Lower lobe of right lung (tissue), 2 donors: ENCODE results near the gene RAB38. TPM values are rescaled to one million over a fixed set of nuclear protein-coding genes. Genes with fewer than 3 reads are reported as not detected.

Source experiments
- ATAC-seq, 2 donors: fragments of 200-7000 bp; cut with Tn5 transposase; one replicate each; pipeline ENCODE4 v1.9.1; 2020 to 2022; ENCODE audit warnings: mild to moderate bottlenecking in 2 of 2, moderate library complexity in 2 of 2
- DNase-seq: peaks from one replicate; pipeline ENCODE4 v3.0.0-alpha.2; 2020
- H3K27ac ChIP-seq: fragments of 200-600 bp; one replicate; pipeline ENCODE4 v1.8.0; 2022
- H3K27me3 ChIP-seq: fragments of 200-600 bp; one replicate; pipeline ENCODE4 v1.8.0; 2022; ENCODE audit warnings: low read depth
- H3K36me3 ChIP-seq: fragments of 200-600 bp; one replicate; pipeline ENCODE4 v1.8.0; 2022; ENCODE audit warnings: mild to moderate bottlenecking
- H3K4me1 ChIP-seq: fragments of 200-600 bp; one replicate; pipeline ENCODE4 v1.8.0; 2022
- H3K4me3 ChIP-seq: fragments of 200-600 bp; one replicate; pipeline ENCODE4 v1.8.0; 2022; ENCODE audit warnings: mild to moderate bottlenecking
- H3K9me3 ChIP-seq: fragments of 200-600 bp; one replicate; pipeline ENCODE4 v1.8.0; 2022
- CTCF ChIP-seq: fragments of 200-600 bp; IDR thresholded peaks from one replicate; pipeline ENCODE4 v1.8.0; 2022; ENCODE audit warnings: antibody characterized with exemption, mild to moderate bottlenecking
- intact Hi-C: fragments of 100-400 bp; cut with DNase I; formaldehyde crosslinking; loops from one replicate; pipeline ENCODE4 v1.11.0; 2022
- total RNA-seq: library from RNA; stranded (reverse); fragmentation: NEBNext Ultra II Directional; extraction: Animal tissue kit (Norgen Biotek cat#: 25700); gene quantifications from one replicate; pipeline ENCODE4 v1.2.1, GENCODE V29; 2021
- donor health status: DM: no; HTN: yes; CAD: no; lungs with severe emphysema.

The RAB38 gene
- total RNA-seq, 1 donor from 2014 or later: 10.9 TPM

DNA sequence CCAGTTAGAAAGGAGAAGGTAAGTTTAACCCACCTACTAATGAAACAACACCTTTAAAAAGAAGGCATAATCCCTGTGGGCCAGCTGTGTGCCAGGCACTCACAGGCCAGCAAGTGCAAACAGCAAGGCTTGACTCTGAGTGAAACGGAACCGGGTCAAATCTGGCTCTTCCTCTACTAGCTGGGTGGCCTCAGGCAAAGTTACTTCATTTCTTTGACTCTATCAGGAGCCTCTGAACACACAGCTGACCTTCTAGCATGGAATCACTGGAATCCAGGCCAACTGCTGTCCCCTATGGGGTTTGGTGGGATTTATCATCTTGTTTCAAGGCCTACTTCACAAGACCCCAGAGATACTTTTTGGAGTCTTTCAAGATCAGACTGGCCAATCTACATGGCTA lies 3.3 kb downstream of the RAB38 start:
- ATAC-seq (no peak), DNase-seq (no peak)

DNA sequence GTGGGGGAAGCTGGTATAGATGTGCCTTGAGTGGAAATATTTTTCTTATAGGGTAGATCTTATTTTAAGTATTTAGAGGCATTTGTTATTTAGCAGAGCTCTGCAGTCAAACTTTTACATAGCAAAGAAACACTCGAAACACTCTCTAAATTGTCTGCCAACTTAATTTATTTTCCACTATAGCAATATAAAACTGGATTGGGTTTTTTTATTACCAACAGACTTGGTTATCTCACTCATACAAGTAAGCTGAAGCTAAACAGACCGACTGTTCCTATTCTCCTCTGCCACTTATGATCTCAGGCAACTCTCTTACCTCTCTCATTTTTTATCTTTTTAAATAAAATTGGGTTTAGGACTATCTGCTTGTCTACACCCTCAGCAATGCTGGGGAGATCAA lies 4.6 kb downstream of the RAB38 start:
- Histone ChIP-seq H3K36me3 (no peaks in the 10 kb centered on the region), H3K27ac (no peak overlapping the region), H3K4me1 (peaks cover under 1% of the 10 kb centered on the region), H3K4me3 (no peak overlapping the region), H3K9me3 (no peaks in the 10 kb centered on the region), H3K27me3 (no peaks in the 10 kb centered on the region)
- intact Hi-C loops: no loop called here
- ATAC-seq (no peak), DNase-seq (no peak)
- TF ChIP-seq CTCF: no peak

More for the DNA sequence above, 3.3 kb downstream of the RAB38 start:
- no peaks in the 10 kb centered on the region for H3K27me3 ChIP-seq
- H3K9me3 ChIP-seq: no peaks in the 10 kb centered on the region
- H3K4me3 ChIP-seq: no peak overlapping the region
- H3K36me3 ChIP-seq: no peaks in the 10 kb centered on the region
- no peak for TF ChIP-seq CTCF
- no peak overlapping the region for H3K27ac ChIP-seq
- intact Hi-C loops: no loop called here
- peaks cover 4% of the 10 kb centered on the region for H3K4me1 ChIP-seq

DNA sequence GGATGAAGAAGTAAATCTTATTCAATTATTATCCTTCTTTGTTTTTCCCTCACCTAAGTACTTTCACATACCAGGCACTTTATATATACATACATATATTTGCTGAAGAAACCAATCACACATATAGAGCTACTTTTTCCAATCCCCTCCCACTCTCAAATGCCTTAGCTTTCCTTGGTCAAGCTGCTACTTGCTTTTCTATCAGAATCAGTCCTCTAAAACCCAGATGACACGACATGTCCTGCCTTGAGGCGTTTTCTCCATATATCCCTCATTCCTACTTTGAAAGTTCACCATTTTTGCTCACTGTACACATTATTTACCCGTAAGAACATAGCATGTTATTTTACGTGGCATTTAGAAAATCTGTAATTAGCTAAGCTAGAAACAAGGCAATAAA lies 5.4 kb downstream of the RAB38 start:
- H3K9me3 ChIP-seq: no peaks in the 10 kb centered on the region
- TF ChIP-seq CTCF: no peak
- H3K27ac ChIP-seq: no peak overlapping the region
- H3K27me3 ChIP-seq: no peaks in the 10 kb centered on the region
- DNase-seq (no peak), ATAC-seq (no peak)
- H3K36me3 ChIP-seq: no peaks in the 10 kb centered on the region
- intact Hi-C loops: no loop called here
- H3K4me3 ChIP-seq: no peak overlapping the region
- H3K4me1 ChIP-seq: no peaks in the 10 kb centered on the region

- intact Hi-C loops: no loop called here
- DNase-seq: no peak
Measured at GRCh38 chr11:88169471-88169870, 5.8 kb downstream of the RAB38 start.

GRCh38 chr11:88167853-88168252 lies 7.4 kb downstream of the RAB38 start:
- H3K4me1 ChIP-seq: no peaks in the 10 kb centered on the region
- no peaks in the 10 kb centered on the region for H3K27me3 ChIP-seq
- ATAC-seq (no peak), DNase-seq (no peak)
- no peak overlapping the region for H3K27ac ChIP-seq
- no peak overlapping the region for H3K4me3 ChIP-seq
- intact Hi-C loops: no loop called here
- TF ChIP-seq CTCF: no peak
- no peaks in the 10 kb centered on the region for H3K9me3 ChIP-seq
- no peaks in the 10 kb centered on the region for H3K36me3 ChIP-seq

More at GRCh38 chr11:88169471-88169870, 5.8 kb downstream of the RAB38 start:
- Histone ChIP-seq H3K9me3 (no peaks in the 10 kb centered on the region), H3K27me3 (no peaks in the 10 kb centered on the region), H3K4me1 (no peaks in the 10 kb centered on the region), H3K4me3 (no peak overlapping the region), H3K36me3 (no peaks in the 10 kb centered on the region), H3K27ac (no peak overlapping the region)
- TF ChIP-seq CTCF: no peak
- ATAC-seq: peak in 1 of 2 donors; percentile 33
